ENCODE measurements around the gene LNP1. TPM values are rescaled to one million over a fixed set of nuclear protein-coding genes. Genes with fewer than 3 reads are reported as not detected.
"Not testable (repeated sequence)": the region's sequence is repeated elsewhere in the genome, so short reads cannot be mapped to it uniquely, and the experiment has no call there.

LNP1 gene
- total RNA-seq, 1 donor from 2014 or later, result 2.1 TPM

GRCh38 chr3:100458814-100459213, 57.5 kb downstream of the LNP1 start:
- H3K27ac Mint-ChIP-seq, result no peak overlapping the region
- no peak overlapping the region for H3K4me3 Mint-ChIP-seq
- H3K9me3 Mint-ChIP-seq, result no peaks in the 10 kb centered on the region
- DNase-seq, result no peak
- peaks cover 1% of the 10 kb centered on the region for H3K27me3 Mint-ChIP-seq
- H3K4me1 Mint-ChIP-seq, result peaks cover 5% of the 10 kb centered on the region
- intact Hi-C loops (cut with micrococcal nuclease), result no loop called here
- H3K36me3 Mint-ChIP-seq (ENCODE audit: low read depth), result no peaks in the 10 kb centered on the region

DNA sequence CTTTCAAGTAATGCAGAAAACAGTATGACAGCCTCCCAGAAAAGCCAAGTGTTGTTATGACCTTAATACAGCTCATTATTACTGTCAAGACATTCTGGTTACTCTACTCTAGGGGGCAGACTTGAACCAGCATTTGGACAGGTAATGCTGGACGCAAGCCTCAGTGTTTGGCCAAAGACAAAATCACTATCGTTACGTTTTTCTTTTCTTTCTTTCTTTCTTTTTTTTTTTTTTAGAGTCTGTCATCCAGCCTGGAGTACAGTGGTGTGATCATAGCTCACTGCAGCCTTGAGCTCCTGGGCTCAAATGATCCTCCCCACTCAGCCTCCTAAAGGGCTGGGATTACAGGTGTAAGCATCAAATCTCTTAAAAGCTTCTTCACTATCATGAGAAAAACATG, 61.7 kb downstream of the LNP1 start:
- peak; percentile 70 for DNase-seq
- Mint-ChIP-seq H3K4me3 (no peak overlapping the region), H3K9me3 (no peaks in the 10 kb centered on the region), H3K36me3 (ENCODE audit: low read depth) (no peaks in the 10 kb centered on the region), H3K27ac (no peak overlapping the region), H3K4me1 (peaks cover 5% of the 10 kb centered on the region), H3K27me3 (no peaks in the 10 kb centered on the region)
- intact Hi-C loops (cut with micrococcal nuclease), result loop anchor here (1.0 to 5.0 kb wide), 3 partner anchors 127 to 920 kb away; no protein-coding TSS in a partner anchor

GRCh38 chr3:100463646-100464155, 62.4 kb downstream of the LNP1 start:
- no peaks in the 10 kb centered on the region for H3K27me3 Mint-ChIP-seq
- H3K9me3 Mint-ChIP-seq, result no peaks in the 10 kb centered on the region
- no peaks in the 10 kb centered on the region for H3K36me3 Mint-ChIP-seq (ENCODE audit: low read depth)
- no peak overlapping the region for H3K4me3 Mint-ChIP-seq
- no peak overlapping the region for H3K27ac Mint-ChIP-seq
- DNase-seq, result no peak
- peaks cover 5% of the 10 kb centered on the region for H3K4me1 Mint-ChIP-seq
- intact Hi-C loops (cut with micrococcal nuclease), result loop anchor here (1.0 to 5.0 kb wide), 3 partner anchors 127 to 919 kb away; no protein-coding TSS in a partner anchor

- Mint-ChIP-seq H3K27me3 (no peaks in the 10 kb centered on the region), H3K9me3 (peaks cover 2% of the 10 kb centered on the region), H3K4me1 (peaks cover 5% of the 10 kb centered on the region), H3K36me3 (ENCODE audit: low read depth) (no peaks in the 10 kb centered on the region), H3K4me3 (peak overlapping the region; percentile 2), H3K27ac (peak overlapping the region; percentile 34)
- no peak for DNase-seq
- intact Hi-C loops (cut with micrococcal nuclease), result no loop called here
These were observed 64.8 kb downstream of the LNP1 start for GRCh38 chr3:100465892-100466777.

DNA sequence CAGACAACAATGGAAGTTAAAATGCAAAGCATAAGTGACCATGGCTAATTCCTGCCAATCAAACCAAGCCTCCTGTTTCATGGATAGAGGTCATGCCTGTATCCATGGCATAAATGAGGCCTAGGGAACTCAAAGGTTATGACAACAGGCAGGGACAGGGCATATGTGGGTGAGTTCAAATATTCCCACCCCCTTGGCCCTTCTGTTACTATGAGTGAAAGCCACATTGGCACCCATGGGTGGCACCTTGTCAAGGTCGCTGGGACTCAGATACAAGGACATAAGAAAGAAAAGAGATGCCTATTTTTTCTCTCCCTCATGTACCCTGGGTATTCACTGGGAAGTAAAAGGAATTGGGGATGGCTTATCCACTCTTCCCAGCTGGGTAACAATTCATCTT, 65.8 kb downstream of the LNP1 start:
- Mint-ChIP-seq H3K4me3 (no peak overlapping the region), H3K4me1 (peaks cover 5% of the 10 kb centered on the region), H3K9me3 (peaks cover 6% of the 10 kb centered on the region), H3K27me3 (no peaks in the 10 kb centered on the region), H3K36me3 (ENCODE audit: low read depth) (no peaks in the 10 kb centered on the region), H3K27ac (no peak overlapping the region)
- DNase-seq, result no peak
- intact Hi-C loops (cut with micrococcal nuclease), result no loop called here

- Mint-ChIP-seq H3K36me3 (ENCODE audit: low read depth) (no peaks in the 10 kb centered on the region), H3K9me3 (peaks cover 9% of the 10 kb centered on the region), H3K4me1 (peaks cover 5% of the 10 kb centered on the region), H3K27ac (no peak overlapping the region), H3K4me3 (no peak overlapping the region), H3K27me3 (no peaks in the 10 kb centered on the region)
- no peak for DNase-seq
- intact Hi-C loops (cut with micrococcal nuclease), result no loop called here
These were observed 67.3 kb downstream of the LNP1 start for GRCh38 chr3:100468676-100469075.

- no peak for DNase-seq
- H3K4me3 Mint-ChIP-seq, result no peak overlapping the region
- peaks cover 9% of the 10 kb centered on the region for H3K9me3 Mint-ChIP-seq
- peaks cover 3% of the 10 kb centered on the region for H3K4me1 Mint-ChIP-seq
- peaks cover 4% of the 10 kb centered on the region for H3K27me3 Mint-ChIP-seq
- intact Hi-C loops (cut with micrococcal nuclease), result no loop called here
- no peak overlapping the region for H3K27ac Mint-ChIP-seq
- H3K36me3 Mint-ChIP-seq (ENCODE audit: low read depth), result no peaks in the 10 kb centered on the region
These were observed 69.6 kb downstream of the LNP1 start for GRCh38 chr3:100470951-100471350.

DNA sequence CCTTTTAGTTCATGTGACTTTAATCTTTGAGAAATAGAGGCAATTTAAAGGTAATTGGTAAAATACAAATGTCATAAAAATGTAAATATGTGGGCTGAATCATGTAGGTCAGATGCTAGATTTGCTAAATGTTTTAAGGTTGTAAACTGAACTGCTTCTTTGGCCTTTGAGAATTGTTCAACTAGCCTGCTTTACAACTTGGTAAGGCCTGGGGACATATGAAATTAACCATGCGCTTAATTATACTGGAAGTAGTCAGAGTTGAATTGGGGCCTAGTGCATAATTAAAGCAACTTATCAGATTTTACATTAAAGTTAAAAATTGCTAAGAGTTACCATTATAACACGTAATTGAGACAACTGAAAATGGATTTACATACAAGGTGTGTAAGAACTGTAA, 70.1 kb downstream of the LNP1 start:
- H3K27ac Mint-ChIP-seq, result no peak overlapping the region

DNA sequence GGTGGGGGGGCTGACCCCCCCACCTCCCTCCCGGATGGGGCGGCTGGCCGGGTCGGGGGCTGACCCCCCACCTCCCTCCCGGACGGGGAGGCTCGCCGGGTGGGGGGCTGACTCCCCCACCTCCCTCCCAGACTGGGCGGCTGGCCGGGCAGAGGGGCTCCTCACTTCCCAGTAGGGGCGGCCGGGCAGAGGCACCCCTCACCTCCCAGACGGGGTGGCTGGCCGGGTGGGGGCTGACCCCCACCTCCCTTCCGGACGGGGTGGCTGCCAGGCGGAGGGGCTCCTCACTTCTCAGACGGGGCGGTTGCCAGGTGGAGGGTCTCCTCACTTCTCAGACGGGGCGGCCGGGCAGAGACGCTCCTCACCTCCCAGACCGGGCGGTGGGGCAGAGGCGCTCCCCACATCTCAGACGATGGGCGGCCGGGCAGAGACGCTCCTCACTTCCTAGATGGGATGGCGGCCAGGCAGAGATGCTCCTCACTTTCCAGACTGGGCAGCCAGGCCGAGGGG, 76.6 kb downstream of the LNP1 start:
- H3K4me3 Mint-ChIP-seq; intact Hi-C loops (cut with micrococcal nuclease); H3K4me1 Mint-ChIP-seq; H3K9me3 Mint-ChIP-seq; H3K27ac Mint-ChIP-seq; DNase-seq; H3K36me3 Mint-ChIP-seq (ENCODE audit: low read depth): not testable (repeated sequence)
- peaks cover 10% of the 10 kb centered on the region for H3K27me3 Mint-ChIP-seq

More for the DNA sequence above, 70.1 kb downstream of the LNP1 start:
- Mint-ChIP-seq H3K27me3 (peaks cover 4% of the 10 kb centered on the region), H3K9me3 (peaks cover 9% of the 10 kb centered on the region), H3K4me1 (no peaks in the 10 kb centered on the region), H3K36me3 (ENCODE audit: low read depth) (no peaks in the 10 kb centered on the region), H3K4me3 (no peak overlapping the region)
- intact Hi-C loops (cut with micrococcal nuclease), result no loop called here
- no peak for DNase-seq

GRCh38 chr3:100478521-100478920, 77.2 kb downstream of the LNP1 start:
- DNase-seq; H3K4me3 Mint-ChIP-seq; H3K9me3 Mint-ChIP-seq; H3K36me3 Mint-ChIP-seq (ENCODE audit: low read depth); H3K27ac Mint-ChIP-seq; H3K4me1 Mint-ChIP-seq; intact Hi-C loops (cut with micrococcal nuclease): not testable (repeated sequence)
- peaks cover 11% of the 10 kb centered on the region for H3K27me3 Mint-ChIP-seq

- H3K27ac Mint-ChIP-seq, result no peak overlapping the region
- H3K27me3 Mint-ChIP-seq, result peaks cover 14% of the 10 kb centered on the region
- DNase-seq, result no peak
- no peaks in the 10 kb centered on the region for H3K36me3 Mint-ChIP-seq (ENCODE audit: low read depth)
- intact Hi-C loops (cut with micrococcal nuclease), result no loop called here
- peaks cover 4% of the 10 kb centered on the region for H3K4me1 Mint-ChIP-seq
- H3K9me3 Mint-ChIP-seq, result no peaks in the 10 kb centered on the region
- H3K4me3 Mint-ChIP-seq, result no peak overlapping the region
These were observed 78.7 kb downstream of the LNP1 start for GRCh38 chr3:100480081-100480480.

GRCh38 chr3:100482176-100482575, 80.8 kb downstream of the LNP1 start:
- Mint-ChIP-seq H3K36me3 (ENCODE audit: low read depth) (no peaks in the 10 kb centered on the region), H3K4me1 (peaks cover 4% of the 10 kb centered on the region), H3K27me3 (peaks cover 13% of the 10 kb centered on the region), H3K27ac (no peak overlapping the region), H3K9me3 (no peaks in the 10 kb centered on the region), H3K4me3 (no peak overlapping the region)
- intact Hi-C loops (cut with micrococcal nuclease), result no loop called here
- DNase-seq, result no peak

- H3K27me3 Mint-ChIP-seq, result peaks cover 13% of the 10 kb centered on the region
- no peak for DNase-seq
- intact Hi-C loops (cut with micrococcal nuclease), result no loop called here
- no peak overlapping the region for H3K27ac Mint-ChIP-seq
- no peaks in the 10 kb centered on the region for H3K36me3 Mint-ChIP-seq (ENCODE audit: low read depth)
- H3K4me1 Mint-ChIP-seq, result peaks cover 4% of the 10 kb centered on the region
- no peaks in the 10 kb centered on the region for H3K9me3 Mint-ChIP-seq
- no peak overlapping the region for H3K4me3 Mint-ChIP-seq
These were observed 82.2 kb downstream of the LNP1 start for GRCh38 chr3:100483529-100483928.

GRCh38 chr3:100486808-100487207, 85.5 kb downstream of the LNP1 start:
- H3K27ac Mint-ChIP-seq, result no peak overlapping the region
- intact Hi-C loops (cut with micrococcal nuclease), result no loop called here
- peaks cover 4% of the 10 kb centered on the region for H3K4me1 Mint-ChIP-seq
- H3K27me3 Mint-ChIP-seq, result peaks cover 27% of the 10 kb centered on the region
- no peaks in the 10 kb centered on the region for H3K9me3 Mint-ChIP-seq
- DNase-seq, result no peak
- no peaks in the 10 kb centered on the region for H3K36me3 Mint-ChIP-seq (ENCODE audit: low read depth)
- H3K4me3 Mint-ChIP-seq, result no peak overlapping the region
